NB4 (cell line): ENCODE measurements around the gene PITPNC1.

Experiments used
- TF ChIP-seq, protein P1 (sequence below): IDR thresholded peaks from 2 replicates; pipeline ENCODE4 v1.6.1; 2011; ENCODE audit warnings: low read depth, low read length
- TF ChIP-seq, protein P2 (sequence below): IDR thresholded peaks from one replicate; pipeline ENCODE4 v1.5.1; 2012; ENCODE audit warnings: low read depth, low read length

DNA sequence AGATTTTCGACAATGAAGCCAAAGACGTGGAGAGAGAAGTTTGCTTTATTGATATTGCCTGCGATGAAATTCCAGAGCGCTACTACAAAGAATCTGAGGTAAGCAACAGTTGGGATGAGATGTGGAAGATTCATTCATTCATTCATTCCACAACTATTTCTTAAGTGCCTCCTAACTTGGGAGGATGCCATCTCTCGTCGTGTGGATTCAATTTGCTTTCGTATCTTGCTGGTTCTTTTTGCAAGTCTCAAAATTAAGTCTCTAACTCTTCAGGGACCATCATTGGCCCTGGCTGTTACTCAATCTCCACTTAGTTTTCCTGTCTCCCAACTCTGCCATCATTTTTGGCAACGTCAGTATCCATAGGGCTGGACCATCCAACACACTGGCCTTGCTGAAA lies 255.1 kb downstream of the PITPNC1 start:
- TF ChIP-seq, protein P1, sequence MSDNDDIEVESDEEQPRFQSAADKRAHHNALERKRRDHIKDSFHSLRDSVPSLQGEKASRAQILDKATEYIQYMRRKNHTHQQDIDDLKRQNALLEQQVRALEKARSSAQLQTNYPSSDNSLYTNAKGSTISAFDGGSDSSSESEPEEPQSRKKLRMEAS: no peak
- TF ChIP-seq, protein P2, sequence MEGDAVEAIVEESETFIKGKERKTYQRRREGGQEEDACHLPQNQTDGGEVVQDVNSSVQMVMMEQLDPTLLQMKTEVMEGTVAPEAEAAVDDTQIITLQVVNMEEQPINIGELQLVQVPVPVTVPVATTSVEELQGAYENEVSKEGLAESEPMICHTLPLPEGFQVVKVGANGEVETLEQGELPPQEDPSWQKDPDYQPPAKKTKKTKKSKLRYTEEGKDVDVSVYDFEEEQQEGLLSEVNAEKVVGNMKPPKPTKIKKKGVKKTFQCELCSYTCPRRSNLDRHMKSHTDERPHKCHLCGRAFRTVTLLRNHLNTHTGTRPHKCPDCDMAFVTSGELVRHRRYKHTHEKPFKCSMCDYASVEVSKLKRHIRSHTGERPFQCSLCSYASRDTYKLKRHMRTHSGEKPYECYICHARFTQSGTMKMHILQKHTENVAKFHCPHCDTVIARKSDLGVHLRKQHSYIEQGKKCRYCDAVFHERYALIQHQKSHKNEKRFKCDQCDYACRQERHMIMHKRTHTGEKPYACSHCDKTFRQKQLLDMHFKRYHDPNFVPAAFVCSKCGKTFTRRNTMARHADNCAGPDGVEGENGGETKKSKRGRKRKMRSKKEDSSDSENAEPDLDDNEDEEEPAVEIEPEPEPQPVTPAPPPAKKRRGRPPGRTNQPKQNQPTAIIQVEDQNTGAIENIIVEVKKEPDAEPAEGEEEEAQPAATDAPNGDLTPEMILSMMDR: no peak
